ENCODE results near the gene PPM1N. TPM values are rescaled to one million over a fixed set of nuclear protein-coding genes. Genes with fewer than 3 reads are reported as not detected.
A peak's percentile ranks its signal among the peaks of the same experiment; 100 is the strongest.

Gene PPM1N
- total and polyA plus RNA-seq, 2 of the 4 experiments (the other 2 are of a cell fraction): 0.90 to 1.6 TPM

DNA sequence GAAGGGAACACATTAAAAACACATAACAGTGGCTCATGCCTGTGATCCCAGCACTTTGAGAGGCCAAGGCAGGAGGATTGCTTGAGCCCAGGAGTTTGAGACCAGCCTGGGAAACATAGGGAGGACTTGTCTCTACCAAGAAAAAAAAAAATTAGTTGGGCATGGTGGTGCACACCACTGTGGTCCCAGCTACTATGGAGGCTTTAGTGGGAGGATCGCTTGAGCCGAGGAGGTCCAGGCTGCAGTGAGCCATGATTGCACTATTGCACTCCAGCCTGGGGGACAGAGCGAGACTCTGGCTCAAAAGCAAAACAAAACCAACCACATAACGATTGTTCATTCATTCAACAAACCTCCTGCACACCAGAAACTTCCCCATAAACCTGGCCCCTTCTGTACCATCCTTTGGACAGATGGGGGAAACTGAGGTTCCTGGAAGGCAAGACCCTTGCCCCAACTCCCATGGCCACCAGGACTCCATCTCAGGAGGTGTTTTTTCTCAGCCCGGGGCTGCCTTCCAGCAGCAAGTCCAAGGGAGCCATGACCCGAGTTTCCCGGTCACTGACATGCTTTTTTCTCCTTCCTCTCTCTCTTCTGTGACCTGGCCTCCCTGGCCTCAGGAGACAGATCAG lies 26.2 kb upstream of the PPM1N start (continued):
- TF ChIP-seq POLR2A (IDR thresholded peaks at IDR 0.05; ENCODE audit: low read depth, low read length): no peak

- ChIA-PET POLR2A (ENCODE audit: unreplicated experiment) (no interaction called here), CTCF (interaction anchor here (0.5 to 1.8 kb wide), 2 partner anchors 16 to 33 kb away, joined by 3 to 7 read pairs; no protein-coding TSS in a partner anchor)
- intact Hi-C loops (cut with micrococcal nuclease): no loop called here
- H3K4me1 ChIP-seq (ENCODE audit: control insufficient read depth, insufficient read depth, low read length): peaks cover 14% of the 10 kb centered on the region
- DNase-seq (no peak), ATAC-seq (ENCODE audit: low read depth) (no peak)
- H3K23ac ChIP-seq (ENCODE audit: low read depth, low read length): no peak overlapping the region
- in situ Hi-C loops (cut with MboI; ENCODE audit: low sequenced_read_pairs): no loop called here
- TF ChIP-seq CTCF (conservative IDR thresholded peaks at IDR 0.05; ENCODE audit: low read depth, low read length) (no peak), NFE2L2 (IDR thresholded peaks at IDR 0.05; ENCODE audit: low read depth, low read length) (peak; percentile 7; the same call in 1 of the 2 replicates)
- TF ChIP-seq, protein P1, sequence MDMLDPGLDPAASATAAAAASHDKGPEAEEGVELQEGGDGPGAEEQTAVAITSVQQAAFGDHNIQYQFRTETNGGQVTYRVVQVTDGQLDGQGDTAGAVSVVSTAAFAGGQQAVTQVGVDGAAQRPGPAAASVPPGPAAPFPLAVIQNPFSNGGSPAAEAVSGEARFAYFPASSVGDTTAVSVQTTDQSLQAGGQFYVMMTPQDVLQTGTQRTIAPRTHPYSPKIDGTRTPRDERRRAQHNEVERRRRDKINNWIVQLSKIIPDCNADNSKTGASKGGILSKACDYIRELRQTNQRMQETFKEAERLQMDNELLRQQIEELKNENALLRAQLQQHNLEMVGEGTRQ (IDR thresholded peaks at IDR 0.05; ENCODE audit: low read depth, low read length): peak; percentile 56; the same call in 1 of the 2 replicates
- peak overlapping the region; percentile 38 for H2AK9ac ChIP-seq (replicated peaks; ENCODE audit: low read depth, low read length, poor library complexity)
- H3K4me2 ChIP-seq (ENCODE audit: low read depth, low read length): peak overlapping the region; percentile 65
- H3K4ac ChIP-seq (ENCODE audit: low read depth, low read length): peak overlapping the region; percentile 36
- H3K27ac ChIP-seq (ENCODE audit: insufficient read depth, low read length): no peak overlapping the region
- no peaks in the 10 kb centered on the region for H3K36me3 ChIP-seq (ENCODE audit: control insufficient read depth, insufficient read depth, low read length)
- no peaks in the 10 kb centered on the region for H3K9me3 ChIP-seq (ENCODE audit: control insufficient read depth, insufficient read depth, low read length)
- peak overlapping the region; percentile 39; the same call in 1 of the 3 replicates for H2BK15ac ChIP-seq (ENCODE audit: low read depth, low read length)
- no TSS peak for BruUV-seq (replicated peaks)
- no peaks in the 10 kb centered on the region for H3K27me3 ChIP-seq (ENCODE audit: control insufficient read depth, insufficient read depth, low read length)
- no peak overlapping the region for H2BK5ac ChIP-seq (ENCODE audit: low read depth, low read length, poor library complexity, severe bottlenecking)
- peaks cover 0 to 34% of the 10 kb centered on the region in 2 experiments; a peak in 3 of 4 replicates for H3K79me1 ChIP-seq (ENCODE audit: low read depth in 1 of 2, low read length in 2 of 2)
- H4K20me1 ChIP-seq (ENCODE audit: insufficient read depth, low read length): peaks cover 9% of the 10 kb centered on the region; the same call in 1 of the 2 replicates
- H2AK5ac ChIP-seq (ENCODE audit: low read depth, low read length): no peak overlapping the region
- WGBS, 2 experiments (ENCODE audit: extremely low coverage in 2 of 2, insufficient read length in 1 of 2): 33% methylated on average over 3 of the region's 44 CpGs; no CpG with 5 or more reads in 1 of the 2 experiments
- peak overlapping the region; percentile 19; the same call in 1 of the 2 replicates for H4K91ac ChIP-seq (ENCODE audit: insufficient read depth, low read depth, low read length)
- peaks cover 3% of the 10 kb centered on the region; the same call in 1 of the 2 replicates for H3K9me1 ChIP-seq (ENCODE audit: insufficient read depth, low read length)
- peak overlapping the region; percentile 12; the same call in 1 of the 2 replicates for H3K14ac ChIP-seq (replicated peaks; ENCODE audit: low read depth, low read length)
- H3K18ac ChIP-seq (ENCODE audit: low read depth, low read length): no peak overlapping the region
- H2BK120ac ChIP-seq (ENCODE audit: low read depth, low read length): no peak overlapping the region
- no peak overlapping the region; the same call in 1 of the 2 replicates for H3K4me3 ChIP-seq (ENCODE audit: insufficient read depth, low read depth, low read length)
- peak overlapping the region; percentile 46 to 64; a peak in 3 of 4 replicates for H4K8ac ChIP-seq (ENCODE audit: low read depth in 2 of 2, low read length in 2 of 2)
- no peak overlapping the region for H3K56ac ChIP-seq (ENCODE audit: extremely low read depth, insufficient read depth, low read length)
- H3K9ac ChIP-seq (ENCODE audit: low read depth, low read length): 0 out of 2 replicates have a peak overlapping the region, but pooled peaks have one; percentile 24
- dilution Hi-C loops (cut with HindIII; ENCODE audit: low sequenced_read_pairs, unreplicated experiment): no loop called here
- H4K5ac ChIP-seq (ENCODE audit: low read depth, low read length): peak overlapping the region; percentile 67
- H2AFZ ChIP-seq (replicated peaks; ENCODE audit: low read length, poor library complexity): peak overlapping the region; percentile 80
- no peak overlapping the region for H2BK20ac ChIP-seq (ENCODE audit: low read depth, low read length)
Observed at GRCh38 chr19:45472563-45473366, 25.5 kb upstream of the PPM1N start.
